HAP-1 (cell line): ENCODE data around the gene FN3K.

ENCODE experiments used
- DNase-seq, 2 experiments: peaks; one replicate each; pipeline ENCODE4 v3.0.0-alpha.2; 2016 to 2020; ENCODE audit warnings: low spot score in 2 of 2
- H3K27me3 ChIP-seq: fragments of 250-450 bp; sonication (Bioruptor Pico); 2 replicates; pipeline ENCODE4 v1.5.1; 2020; ENCODE audit warnings: low read depth, mild to moderate bottlenecking, moderate library complexity
- H3K36me3 ChIP-seq: fragments of 250-450 bp; sonication (Bioruptor Pico); replicated peaks from 2 replicates; pipeline ENCODE4 v1.5.1; 2020; ENCODE audit warnings: mild to moderate bottlenecking
- H3K4me1 ChIP-seq: fragments of 250-450 bp; sonication (Bioruptor Pico); 2 replicates; pipeline ENCODE4 v1.5.1; 2020; ENCODE audit warnings: mild to moderate bottlenecking
- H3K4me3 ChIP-seq: fragments of 250-450 bp; sonication (Bioruptor Pico); 2 replicates; pipeline ENCODE4 v1.5.1; 2020; ENCODE audit warnings: mild to moderate bottlenecking, moderate library complexity
- H3K9me3 ChIP-seq: fragments of 250-450 bp; sonication (Bioruptor Pico); 2 replicates; pipeline ENCODE4 v1.5.1; 2020; ENCODE audit warnings: mild to moderate bottlenecking, moderate library complexity
- in situ Hi-C: fragments of 300-500 bp; cut with MboI; formaldehyde crosslinking; loops from 3 replicates; pipeline ENCODE4 v1.14.3; 2020; ENCODE audit warnings: low sequenced_read_pairs, inconsistent platforms, mixed read lengths

Gene FN3K

GRCh38 chr17:82713071-82713723 lies 22.2 kb upstream of the FN3K start:
- no peaks in the 10 kb centered on the region for H3K36me3 ChIP-seq
- peaks cover 8% of the 10 kb centered on the region for H3K4me1 ChIP-seq
- in situ Hi-C loops, result no loop called here
- DNase-seq, result no peak
- H3K27me3 ChIP-seq, result no peaks in the 10 kb centered on the region
- no peaks in the 10 kb centered on the region for H3K9me3 ChIP-seq
- H3K4me3 ChIP-seq, result no peak overlapping the region

- Histone ChIP-seq H3K9me3 (no peaks in the 10 kb centered on the region), H3K4me3 (peak within 1 kb of the TSS; percentile 60), H3K27me3 (no peaks in the 10 kb centered on the region), H3K36me3 (peaks cover 24% of the 10 kb centered on the region), H3K4me1 (peaks cover 8% of the 10 kb centered on the region)
- in situ Hi-C loops, result no loop called here
- peak; percentile 94 to 99 for DNase-seq
Measured at GRCh38 chr17:82716203-82717010, 19.0 kb upstream of the FN3K start, which contains the start of gene FN3KRP. TSS of gene FN3KRP (plus strand) at chr17:82716706. CDS start at chr17:82716756, 50 bp downstream.

- no peaks in the 10 kb centered on the region for H3K27me3 ChIP-seq
- peaks cover 8% of the 10 kb centered on the region for H3K4me1 ChIP-seq
- in situ Hi-C loops, result no loop called here
- no peaks in the 10 kb centered on the region for H3K9me3 ChIP-seq
- no peak overlapping the region for H3K4me3 ChIP-seq
- no peak for DNase-seq
- peaks cover 41% of the 10 kb centered on the region for H3K36me3 ChIP-seq
Measured at GRCh38 chr17:82718986-82719685, 16.3 kb upstream of the FN3K start.

DNA sequence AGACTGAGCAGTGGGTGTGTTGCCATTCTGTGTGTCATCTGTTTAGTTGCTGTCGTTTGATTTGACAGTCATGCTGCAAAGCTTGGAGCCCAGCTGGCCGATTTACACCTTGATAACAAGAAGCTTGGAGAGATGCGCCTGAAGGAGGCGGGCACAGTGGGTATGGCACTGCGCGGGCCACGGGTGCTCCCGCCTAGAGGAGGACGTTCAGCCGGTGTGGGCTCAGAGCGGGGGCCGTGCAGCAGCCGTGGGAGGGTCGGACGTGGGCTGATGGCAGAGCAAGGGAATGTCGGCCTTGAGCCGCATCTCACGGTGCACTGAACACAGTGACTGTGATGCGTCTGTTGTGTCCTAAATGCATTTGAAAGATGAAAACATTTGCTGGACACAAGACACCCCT lies 15.2 kb upstream of the FN3K start:
- H3K4me1 ChIP-seq, result peaks cover 8% of the 10 kb centered on the region
- in situ Hi-C loops, result no loop called here
- no peak for DNase-seq
- no peaks in the 10 kb centered on the region for H3K27me3 ChIP-seq
- peaks cover 41% of the 10 kb centered on the region for H3K36me3 ChIP-seq
- H3K4me3 ChIP-seq, result no peak overlapping the region
- H3K9me3 ChIP-seq, result no peaks in the 10 kb centered on the region

- Histone ChIP-seq H3K4me1 (peaks cover 4% of the 10 kb centered on the region; the same call in 1 of the 2 replicates), H3K36me3 (peaks cover 55% of the 10 kb centered on the region), H3K27me3 (no peaks in the 10 kb centered on the region), H3K4me3 (no peak overlapping the region), H3K9me3 (no peaks in the 10 kb centered on the region)
- no peak for DNase-seq
- in situ Hi-C loops, result no loop called here
Measured at GRCh38 chr17:82722341-82723013, 12.9 kb upstream of the FN3K start.

DNA sequence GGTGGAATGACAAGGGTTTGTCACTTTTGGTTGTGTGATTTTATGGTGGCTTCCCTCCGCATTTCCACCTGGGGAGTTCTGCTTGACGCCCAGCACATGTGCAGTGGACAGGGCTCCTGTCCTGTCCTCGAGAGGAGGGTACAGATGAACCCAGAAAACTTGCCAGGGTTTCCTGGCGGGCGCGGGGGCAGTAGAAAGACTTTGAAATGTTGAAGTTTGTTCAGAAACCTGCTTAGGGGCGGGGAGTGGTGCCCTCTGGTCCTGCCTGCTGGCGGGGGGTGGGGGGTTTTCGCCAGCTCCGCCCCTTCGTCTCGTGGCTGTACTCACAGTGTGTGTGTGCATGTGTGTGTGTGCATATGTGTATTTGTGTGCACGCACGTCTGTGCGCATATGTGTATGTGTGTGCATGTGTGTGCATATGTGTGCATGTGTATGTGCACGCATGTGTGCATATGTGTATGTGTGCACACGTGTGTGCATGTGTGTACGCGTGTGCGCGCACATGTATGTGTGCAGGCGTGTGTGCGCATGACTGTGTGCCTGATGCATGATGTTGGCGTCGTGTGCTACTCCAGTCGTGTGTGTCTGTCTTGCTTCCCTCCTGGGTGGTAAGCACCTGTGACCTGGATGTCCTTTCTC lies 12.1 kb upstream of the FN3K start:
- peaks cover 59% of the 10 kb centered on the region for H3K36me3 ChIP-seq
- no peaks in the 10 kb centered on the region for H3K27me3 ChIP-seq

DNA sequence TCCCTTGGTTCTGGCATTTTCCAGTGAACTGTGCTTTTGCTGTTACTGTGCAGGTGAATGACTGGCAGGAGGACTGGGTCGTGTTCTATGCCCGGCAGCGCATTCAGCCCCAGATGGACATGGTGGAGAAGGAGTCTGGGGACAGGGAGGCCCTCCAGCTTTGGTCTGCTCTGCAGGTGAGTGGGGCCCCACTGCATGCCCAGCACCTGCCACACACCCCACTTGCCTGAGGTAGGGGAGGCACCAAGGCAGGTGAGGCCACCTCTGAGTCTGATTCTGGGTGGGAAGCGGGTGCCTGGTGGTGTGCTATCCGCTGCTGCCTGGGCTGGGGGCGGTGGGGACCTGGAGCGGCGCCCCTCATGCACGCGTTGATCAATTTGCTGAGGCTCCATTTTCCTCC lies 9.0 kb upstream of the FN3K start:
- in situ Hi-C loops, result no loop called here
- Histone ChIP-seq H3K27me3 (no peaks in the 10 kb centered on the region), H3K9me3 (no peaks in the 10 kb centered on the region), H3K4me1 (no peaks in the 10 kb centered on the region), H3K36me3 (peaks cover 43% of the 10 kb centered on the region), H3K4me3 (no peak overlapping the region)
- no peak for DNase-seq

More for the DNA sequence above, 12.1 kb upstream of the FN3K start:
- no peak for DNase-seq
- in situ Hi-C loops, result no loop called here
- Histone ChIP-seq H3K4me1 (no peaks in the 10 kb centered on the region), H3K9me3 (no peaks in the 10 kb centered on the region), H3K4me3 (no peak overlapping the region)

DNA sequence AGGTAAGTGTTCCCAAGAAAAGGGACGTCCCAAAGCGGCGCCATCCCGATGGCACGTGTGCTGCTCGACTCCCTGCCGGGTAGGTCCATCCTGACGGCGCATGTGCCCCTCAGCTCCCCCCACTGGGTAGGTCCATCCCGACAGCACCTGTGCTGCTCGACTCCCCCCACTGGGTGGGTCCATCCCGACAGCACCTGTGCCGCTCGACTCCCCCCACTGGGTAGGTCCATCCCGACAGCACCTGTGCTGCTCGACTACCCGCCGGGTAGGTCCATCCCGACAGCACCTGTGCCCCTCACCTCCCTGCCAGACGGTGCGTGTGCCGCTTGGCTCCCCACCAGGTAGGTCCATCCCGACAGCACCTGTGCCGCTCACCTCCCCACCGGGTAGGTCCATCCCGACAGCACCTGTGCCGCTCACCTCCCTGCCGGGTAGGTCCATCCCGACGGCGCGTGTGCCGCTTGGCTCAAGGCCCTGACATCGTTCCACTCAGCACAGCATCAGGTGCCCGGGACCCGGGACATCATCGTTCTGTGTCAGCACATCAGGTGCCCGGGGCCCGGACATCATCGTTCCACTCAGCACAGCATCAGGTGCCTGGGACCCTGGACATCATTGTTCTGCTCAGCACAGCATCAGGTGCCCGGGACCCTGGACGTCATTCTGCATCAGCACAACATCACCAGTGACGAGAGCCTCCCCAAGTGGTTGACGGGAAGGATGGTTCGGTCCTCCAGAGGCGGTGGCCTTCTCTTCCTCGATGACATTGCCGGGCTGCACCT lies 5.7 kb upstream of the FN3K start:
- H3K36me3 ChIP-seq, result peaks cover 38% of the 10 kb centered on the region
- no peak overlapping the region for H3K4me3 ChIP-seq
- in situ Hi-C loops, result no loop called here

DNA sequence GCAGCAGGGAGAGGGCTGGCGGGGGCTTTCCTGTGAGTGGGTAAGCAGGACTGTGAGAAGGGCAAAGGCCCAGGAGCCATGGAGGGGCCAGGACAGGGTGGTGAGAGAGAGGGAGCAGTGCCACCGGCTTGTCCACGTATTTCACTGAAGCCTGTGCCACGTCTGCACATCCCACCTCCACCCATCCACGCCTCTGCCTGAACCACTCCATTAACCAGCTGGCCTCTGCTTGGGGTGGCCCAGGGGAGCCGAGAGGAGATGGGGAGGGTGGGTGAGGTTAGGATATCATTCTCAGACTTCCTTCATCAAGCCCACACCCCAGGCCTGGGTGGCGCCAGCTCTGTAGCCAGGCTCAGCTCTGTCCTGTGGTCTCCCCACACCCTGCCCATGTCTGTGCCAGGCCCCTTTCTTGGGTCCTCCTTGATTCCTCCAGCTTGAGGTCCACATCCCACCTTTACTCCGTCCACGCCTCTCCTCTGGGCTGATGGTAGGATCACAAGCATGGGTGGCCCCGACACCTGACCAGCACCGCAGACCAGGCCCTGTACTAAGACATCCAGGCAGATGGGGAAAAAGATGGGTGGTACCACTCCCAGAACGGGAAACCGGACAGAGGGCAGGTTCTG lies 3.2 kb upstream of the FN3K start:
- Histone ChIP-seq H3K4me1 (peaks cover 2% of the 10 kb centered on the region; the same call in 1 of the 2 replicates), H3K27me3 (no peaks in the 10 kb centered on the region), H3K9me3 (peaks cover 15% of the 10 kb centered on the region), H3K36me3 (peaks cover 27% of the 10 kb centered on the region), H3K4me3 (no peak overlapping the region)
- in situ Hi-C loops, result no loop called here
- DNase-seq, result no peak

More for the DNA sequence above, 5.7 kb upstream of the FN3K start:
- DNase-seq, result no peak
- Histone ChIP-seq H3K27me3 (no peaks in the 10 kb centered on the region), H3K4me1 (no peaks in the 10 kb centered on the region), H3K9me3 (peaks cover 14% of the 10 kb centered on the region)

DNA sequence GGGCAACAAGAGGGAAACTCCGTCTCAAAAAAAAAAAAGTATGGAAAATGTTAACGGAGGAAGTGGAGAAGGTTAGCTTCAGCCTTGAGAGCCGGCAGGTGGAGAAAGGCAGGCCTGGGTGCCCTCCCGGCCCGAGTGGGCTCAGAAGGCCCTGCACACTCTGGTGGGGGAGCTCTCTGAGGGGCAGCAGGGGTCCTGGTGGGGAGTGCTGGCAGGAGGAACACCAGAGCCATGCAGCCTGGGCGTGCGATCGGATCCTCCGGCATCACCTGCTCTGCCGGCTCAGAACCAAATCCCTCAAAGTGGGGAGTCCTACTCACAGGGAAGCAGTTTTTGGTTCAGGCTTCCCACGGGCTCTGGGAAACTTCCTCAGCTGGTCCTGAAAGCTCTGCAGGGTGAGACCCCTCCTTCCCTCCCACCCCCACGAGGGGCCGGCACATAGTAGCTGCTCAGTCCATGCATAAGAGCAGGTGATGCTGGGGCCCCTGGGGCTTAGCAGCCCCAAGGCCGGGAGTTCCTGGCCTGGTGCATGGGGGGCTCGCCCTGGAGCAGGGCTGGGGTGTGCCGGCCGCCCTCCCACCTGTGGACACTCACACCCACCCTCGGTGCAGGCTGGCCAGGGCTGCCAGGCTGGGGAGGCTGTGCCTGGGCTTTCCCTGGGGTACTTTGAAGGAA lies 1.2 kb downstream of the FN3K start:
- Histone ChIP-seq H3K36me3 (peaks cover 52% of the 10 kb centered on the region), H3K9me3 (peaks cover 25% of the 10 kb centered on the region), H3K4me1 (peaks cover 2% of the 10 kb centered on the region; the same call in 1 of the 2 replicates), H3K27me3 (no peaks in the 10 kb centered on the region), H3K4me3 (peak overlapping the region; percentile 56)
- in situ Hi-C loops, result no loop called here
- no peak for DNase-seq

DNA sequence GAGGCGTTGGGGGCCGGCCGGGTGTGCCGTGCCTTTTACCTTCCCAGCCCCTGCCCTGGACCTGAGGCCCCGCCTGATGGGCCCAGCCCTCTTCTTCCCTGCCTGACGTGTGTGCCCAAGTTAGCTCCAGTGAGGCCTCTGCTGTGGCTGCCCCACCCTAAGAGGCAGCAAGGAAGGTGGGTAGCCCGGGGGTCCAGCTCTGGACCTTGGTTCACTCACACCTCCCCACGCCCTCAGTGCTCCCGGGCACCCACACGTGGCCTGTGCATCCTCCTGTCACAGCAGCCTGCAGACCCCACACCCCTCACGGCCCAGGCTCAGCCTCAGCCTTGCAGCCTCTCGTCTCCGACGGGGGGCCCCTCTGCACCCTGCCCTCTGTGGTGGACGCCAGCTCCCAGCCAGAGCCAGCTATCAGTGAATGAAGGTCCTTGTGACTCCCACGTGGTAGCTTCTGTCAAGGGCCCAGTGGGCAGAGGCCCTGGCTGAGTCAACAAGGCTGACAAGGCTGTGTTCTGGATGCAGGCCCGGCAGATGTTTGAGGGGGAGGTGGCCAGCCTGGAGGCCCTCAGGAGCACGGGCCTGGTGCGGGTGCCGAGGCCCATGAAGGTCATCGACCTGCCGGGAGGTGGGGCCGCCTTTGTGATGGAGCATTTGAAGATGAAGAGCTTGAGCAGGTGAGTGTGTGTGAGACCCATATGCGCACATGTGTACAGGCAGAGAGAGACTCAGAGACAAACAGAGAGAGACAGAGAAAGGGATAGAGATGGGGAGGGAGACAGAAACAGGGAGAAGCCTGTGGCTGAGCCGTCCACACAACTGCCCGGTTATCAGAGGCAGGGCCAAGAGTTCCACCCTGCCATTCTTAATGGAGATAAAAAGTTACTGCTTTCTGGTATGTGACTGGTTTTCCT lies 2.8 kb downstream of the FN3K start:
- Histone ChIP-seq H3K9me3 (peaks cover 20% of the 10 kb centered on the region), H3K27me3 (no peaks in the 10 kb centered on the region), H3K4me1 (peaks cover 2% of the 10 kb centered on the region; the same call in 1 of the 2 replicates), H3K36me3 (peaks cover 63% of the 10 kb centered on the region), H3K4me3 (no peak overlapping the region)
- DNase-seq, result no peak
- in situ Hi-C loops, result no loop called here
